ENCODE measurements around the gene AGBL4. TPM values are rescaled to one million over a fixed set of nuclear protein-coding genes. Genes with fewer than 3 reads are reported as not detected.

The AGBL4 gene
- total RNA-seq, 4 donors from 2014 or later: 0.08 to 0.71 (median 0.60) TPM

GRCh38 chr1:48640836-48641492 is 1382.8 kb downstream of the AGBL4 start:
- no peak for DNase-seq (ENCODE audit: low spot score in 2 of 2)
- H3K4me3 ChIP-seq (ENCODE audit: low read depth, poor library complexity, severe bottlenecking): no peak overlapping the region
- intact Hi-C loops (cut with DNase I; ENCODE audit: low total_unique reads): loop anchor here (1.0 kb wide), 1 partner anchor 14 kb away; no protein-coding TSS in a partner anchor
- no peak for TF ChIP-seq CTCF (IDR thresholded peaks at IDR 0.05)
- WGBS, 2 donors: 79 to 80% methylated on average over 5 of the region's 5 CpGs

- H3K4me3 ChIP-seq (ENCODE audit: low read depth, poor library complexity, severe bottlenecking): no peak overlapping the region
- WGBS, 2 donors: 80 to 84% methylated on average over 3 of the region's 3 CpGs
- DNase-seq (ENCODE audit: low spot score in 2 of 2): no peak
- intact Hi-C loops (cut with DNase I; ENCODE audit: low total_unique reads): no loop called here
- no peak for TF ChIP-seq CTCF (IDR thresholded peaks at IDR 0.05)
- TF ChIP-seq POLR2A (IDR thresholded peaks at IDR 0.05): no peak
These were observed 1393.9 kb downstream of the AGBL4 start for GRCh38 chr1:48629867-48630266.

GRCh38 chr1:48627486-48627885 is 1396.3 kb downstream of the AGBL4 start:
- TF ChIP-seq CTCF (IDR thresholded peaks at IDR 0.05): no peak
- no peak overlapping the region for H3K4me3 ChIP-seq (ENCODE audit: low read depth, poor library complexity, severe bottlenecking)

GRCh38 chr1:48619539-48619938 is 1404.2 kb downstream of the AGBL4 start:
- H3K4me3 ChIP-seq (ENCODE audit: low read depth, poor library complexity, severe bottlenecking): no peak overlapping the region
- WGBS, 2 donors: 41 to 45% methylated on average over 9 of the region's 9 CpGs
- TF ChIP-seq CTCF (IDR thresholded peaks at IDR 0.05) (no peak), POLR2A (IDR thresholded peaks at IDR 0.05) (no peak)
- no peak for DNase-seq (ENCODE audit: low spot score in 2 of 2)
- intact Hi-C loops (cut with DNase I; ENCODE audit: low total_unique reads): no loop called here

More at GRCh38 chr1:48627486-48627885, 1396.3 kb downstream of the AGBL4 start:
- no peak for DNase-seq (ENCODE audit: low spot score in 2 of 2)
- WGBS, 2 donors: 14 to 19% methylated on average over 5 of the region's 5 CpGs
- intact Hi-C loops (cut with DNase I; ENCODE audit: low total_unique reads): no loop called here

GRCh38 chr1:48617252-48617651 is 1406.5 kb downstream of the AGBL4 start:
- TF ChIP-seq CTCF (IDR thresholded peaks at IDR 0.05) (no peak), POLR2A (IDR thresholded peaks at IDR 0.05) (no peak)
- WGBS, 2 donors: 43 to 46% methylated on average over 3 of the region's 3 CpGs
- DNase-seq (ENCODE audit: low spot score in 2 of 2): no peak
- H3K4me3 ChIP-seq (ENCODE audit: low read depth, poor library complexity, severe bottlenecking): no peak overlapping the region
- intact Hi-C loops (cut with DNase I; ENCODE audit: low total_unique reads): no loop called here

- TF ChIP-seq CTCF (IDR thresholded peaks at IDR 0.05) (no peak), POLR2A (IDR thresholded peaks at IDR 0.05) (no peak)
- intact Hi-C loops (cut with DNase I; ENCODE audit: low total_unique reads): no loop called here
- WGBS, 2 donors: 64 to 65% methylated on average over 2 of the region's 2 CpGs
- no peak for DNase-seq (ENCODE audit: low spot score in 2 of 2)
- no peak overlapping the region for H3K4me3 ChIP-seq (ENCODE audit: low read depth, poor library complexity, severe bottlenecking)
These were observed 1407.0 kb downstream of the AGBL4 start for GRCh38 chr1:48616710-48617109.

Measured in lower leg skin (tissue), 4 donors.